ENCODE measurements around the gene C17orf67. TPM values are rescaled to one million over a fixed set of nuclear protein-coding genes. Genes with fewer than 3 reads are reported as not detected.

Gene C17orf67
- total and polyA plus RNA-seq, 9 of the 15 experiments (the other 6 are each of a cell fraction or from before 2014, with no cell fraction given), result 0.07 to 1.7 (median 0.59) TPM

GRCh38 chr17:56779898-56780777 lies 53.6 kb downstream of the C17orf67 start (continued):
- no peak for TF ChIP-seq SMAD2 (IDR thresholded peaks at IDR 0.05; ENCODE audit: low read depth, low read length)
- no peak for TF ChIP-seq DACH1 (IDR thresholded peaks at IDR 0.05; ENCODE audit: partially characterized antibody)
- TF ChIP-seq STAG1 (CRISPR knock-in tag; IDR thresholded peaks at IDR 0.05; ENCODE audit: borderline replicate concordance), result peak; percentile 64; the same call in 1 of the 2 replicates
- no peak for TF ChIP-seq FOXA3 (CRISPR knock-in tag; conservative IDR thresholded peaks at IDR 0.05 in 1 of 2, IDR thresholded peaks at IDR 0.05 in 1 of 2)
- 0 out of 4 replicates have a peak, but pooled peaks of 1 of the 2 experiments have one; percentile 41 for TF ChIP-seq SRF (CRISPR knock-in tag; IDR thresholded peaks at IDR 0.05)
- peak; percentile 45; the same call in 1 of the 2 replicates for TF ChIP-seq KLF13 (tag; IDR thresholded peaks at IDR 0.05; ENCODE audit: borderline replicate concordance, low read depth)
- no peak for TF ChIP-seq E4F1 (CRISPR knock-in tag; IDR thresholded peaks at IDR 0.05; ENCODE audit: borderline replicate concordance)
- no peak for TF ChIP-seq ZBTB1 (CRISPR knock-in tag; IDR thresholded peaks at IDR 0.05; ENCODE audit: borderline replicate concordance, low read depth)
- TF ChIP-seq HMGN3 (IDR thresholded peaks at IDR 0.05; ENCODE audit: borderline replicate concordance, extremely low read depth, insufficient read length, low read depth, low read length), result peak; percentile 36
- TF ChIP-seq PKNOX1 (IDR thresholded peaks at IDR 0.05), result peak; percentile 73
- TF ChIP-seq ATF1 (CRISPR knock-in tag; IDR thresholded peaks at IDR 0.05), result no peak
- TF ChIP-seq ATF1 (tag; IDR thresholded peaks at IDR 0.05), result 0 out of 2 replicates have a peak, but pooled peaks have one; percentile 5
- TF ChIP-seq ZNF316 (IDR thresholded peaks at IDR 0.05), result no peak
- TF ChIP-seq GABPB2 (CRISPR knock-in tag; conservative IDR thresholded peaks at IDR 0.05), result no peak
- TF ChIP-seq RCOR1 (IDR thresholded peaks at IDR 0.05; ENCODE audit: borderline replicate concordance in 1 of 2, low read depth in 2 of 2, low read length in 2 of 2), result 0 out of 4 replicates have a peak, but pooled peaks of 1 of the 2 experiments have one; percentile 12
- no peak for TF ChIP-seq ARID1B (IDR thresholded peaks at IDR 0.05)
- TF ChIP-seq ZHX1 (conservative IDR thresholded peaks at IDR 0.05; ENCODE audit: low read length), result 0 out of 2 replicates have a peak, but pooled peaks have one; percentile 79
- peak; percentile 57 for TF ChIP-seq CXXC5 (CRISPR knock-in tag; IDR thresholded peaks at IDR 0.05)
- TF ChIP-seq NRF1 (conservative IDR thresholded peaks at IDR 0.05 in 1 of 2, IDR thresholded peaks at IDR 0.05 in 1 of 2), result peak; percentile 71 to 76
- TF ChIP-seq CCNT2 (IDR thresholded peaks at IDR 0.05; ENCODE audit: borderline replicate concordance, extremely low read depth, insufficient read length, low read depth, low read length), result peak; percentile 35

Measured in K562 (cell line).